COLO829 (cell line): ENCODE results near the gene LIX1L.

Experiments
- DNase-seq: peaks from one replicate; pipeline ENCODE4 v3.0.0; 2012; ENCODE audit warnings: low spot score

The LIX1L gene

DNA sequence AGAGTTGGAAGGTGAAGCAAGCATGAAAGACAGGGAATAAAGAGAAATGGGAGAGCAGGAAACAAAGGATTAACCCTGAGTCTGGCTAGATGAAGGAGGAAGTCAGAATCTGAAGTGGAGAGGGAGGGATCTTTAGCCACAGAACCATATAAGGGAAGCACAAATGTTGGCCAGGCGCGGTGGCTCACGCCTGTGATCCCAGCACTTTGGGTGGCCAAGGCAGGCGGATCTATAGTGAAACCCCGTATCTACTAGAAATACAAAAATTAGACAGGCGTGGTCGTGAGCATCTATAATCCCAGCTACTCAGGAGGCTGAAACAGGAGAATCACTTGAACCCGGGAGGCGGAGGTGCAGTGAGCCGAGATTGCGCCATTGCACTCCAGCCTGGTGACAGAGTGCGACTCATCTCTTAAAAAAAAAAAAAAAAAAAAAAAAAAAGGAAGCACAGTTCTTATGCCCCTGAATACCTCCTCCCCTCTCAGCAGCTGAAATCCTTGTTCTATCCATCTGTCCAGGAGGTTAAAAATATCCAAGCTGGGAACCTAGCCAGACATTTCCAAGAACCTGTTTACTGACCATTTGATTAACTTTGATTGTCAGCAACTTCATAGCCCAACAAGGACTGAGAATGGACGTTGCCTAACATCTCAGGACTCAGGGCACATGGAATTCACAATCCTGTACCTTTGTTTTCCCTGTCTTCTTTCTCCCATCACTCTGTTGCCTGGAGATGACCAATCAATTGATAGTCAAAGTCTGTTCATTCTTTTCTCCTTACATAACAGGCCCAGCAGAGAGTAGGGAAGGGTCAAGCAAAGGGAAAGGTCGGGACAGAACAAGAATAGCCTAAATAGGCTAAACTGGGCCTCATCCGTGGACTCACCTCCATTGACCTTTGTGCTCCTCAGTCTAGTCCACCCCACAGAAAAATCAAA lies 28.0 kb upstream of the LIX1L start:
- DNase-seq = no peak

DNA sequence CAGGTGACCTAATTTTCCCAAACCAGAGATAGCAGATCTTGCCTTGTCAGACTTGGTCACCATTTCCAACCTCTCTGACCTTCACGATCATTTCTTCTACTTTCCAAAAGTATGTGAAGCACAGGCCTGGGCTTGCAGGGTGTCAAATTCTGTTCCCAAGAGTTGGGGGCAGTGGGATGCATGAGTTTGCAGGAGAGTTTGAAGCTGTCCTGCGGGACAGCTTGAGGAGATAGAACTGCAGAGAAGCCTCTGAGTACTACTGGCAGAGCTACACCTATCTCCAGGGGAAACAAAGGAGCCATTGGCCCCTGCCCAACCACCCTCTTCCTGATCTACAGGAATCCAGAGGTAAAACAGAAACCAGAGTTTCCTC lies 27.3 kb upstream of the LIX1L start:
- DNase-seq = no peak

DNA sequence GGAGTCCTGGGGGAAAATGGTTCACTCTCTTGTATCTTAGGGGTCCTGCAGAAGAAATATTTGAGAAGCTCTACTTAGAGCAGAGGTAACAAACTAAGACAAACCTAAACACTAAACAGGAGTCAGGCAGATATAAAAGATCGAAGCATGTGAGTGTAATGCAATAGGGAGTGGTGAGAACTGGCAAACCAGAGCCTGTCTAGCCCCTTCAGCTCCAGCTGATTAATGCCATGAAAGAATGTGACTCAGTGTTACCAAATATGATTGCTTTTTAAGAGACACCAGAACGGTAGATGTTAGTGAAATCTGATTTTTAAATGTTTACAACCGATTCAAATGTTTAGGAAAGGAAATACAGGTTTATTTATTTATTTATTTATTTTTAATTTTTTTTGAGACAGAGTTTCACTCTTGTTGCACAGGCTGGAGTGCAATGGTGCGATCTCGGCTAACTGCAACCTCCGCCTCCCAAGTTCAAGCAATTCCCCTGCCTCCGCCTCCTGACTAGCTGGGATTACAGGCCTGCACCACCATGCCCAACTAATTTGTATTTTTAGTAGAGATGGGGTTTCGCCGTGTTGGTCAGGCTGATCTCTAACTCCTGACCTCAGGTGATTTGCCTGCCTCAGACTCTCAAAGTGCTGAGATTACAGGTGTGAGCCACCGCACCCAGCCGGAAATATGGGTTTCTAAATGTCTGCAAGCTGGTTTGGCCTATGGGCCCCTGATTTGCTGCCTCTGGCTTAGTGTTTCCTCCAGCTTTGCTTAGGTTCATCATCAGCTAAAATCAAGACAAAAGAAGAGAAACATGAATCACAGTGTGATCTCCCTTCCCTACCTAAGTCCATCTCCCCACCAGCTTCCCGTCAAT lies 26.4 kb upstream of the LIX1L start:
- DNase-seq = no peak

DNA sequence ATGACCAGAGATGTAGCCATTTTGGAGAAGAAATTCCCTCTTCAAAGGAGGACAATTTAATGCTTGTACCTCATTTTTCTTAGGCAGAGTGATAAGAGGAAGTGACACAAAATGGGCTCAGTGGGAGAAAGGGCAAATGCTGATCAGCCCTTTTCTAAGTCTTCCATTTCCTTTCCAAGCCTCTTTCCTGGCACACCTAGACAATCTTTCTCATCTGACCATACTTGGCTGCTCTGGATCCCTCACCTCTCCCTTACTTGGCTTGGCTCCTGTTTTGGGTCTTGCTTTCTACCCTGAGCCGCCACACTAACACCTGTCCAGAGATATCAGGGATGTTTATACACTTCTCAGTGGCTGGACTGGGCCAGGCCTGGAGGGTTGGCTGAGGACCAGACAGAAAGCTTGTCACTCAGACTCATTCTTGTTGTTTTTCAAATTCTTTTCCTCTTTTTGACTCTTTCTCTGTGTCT lies 25.4 kb upstream of the LIX1L start:
- no peak for DNase-seq

DNA sequence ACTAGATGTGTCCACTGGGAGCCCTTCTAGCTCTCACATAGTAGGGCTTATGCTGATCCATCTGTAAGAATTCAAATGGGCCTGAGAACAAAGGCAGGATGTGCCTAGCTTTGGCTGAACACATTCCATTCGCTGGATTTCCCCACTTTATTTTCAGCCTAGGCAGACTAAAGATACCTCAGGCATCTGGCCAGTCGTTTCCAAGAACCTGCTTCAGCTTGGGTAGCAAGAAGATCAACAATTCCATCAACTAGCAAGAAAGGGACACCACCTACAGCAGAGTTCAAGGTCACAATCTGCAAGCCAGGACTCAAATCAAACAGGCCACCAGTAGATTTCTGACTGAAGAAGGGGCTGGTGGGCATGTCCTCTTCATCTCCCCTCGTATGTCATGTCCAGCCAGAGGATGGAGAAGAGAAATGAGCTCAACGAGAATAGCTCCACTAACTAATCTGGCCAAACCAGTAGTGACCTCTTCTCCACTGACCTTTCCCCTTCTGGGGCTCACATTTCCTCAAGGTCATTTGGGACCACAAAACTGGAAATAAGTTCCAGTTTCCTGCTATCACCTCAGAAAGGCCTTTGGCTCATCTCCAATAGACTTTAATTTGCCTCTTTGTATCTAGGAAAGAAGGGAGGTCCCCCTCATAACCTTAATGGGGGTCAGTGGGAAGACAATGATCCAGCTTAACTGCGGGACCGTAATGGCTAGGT lies 24.4 kb upstream of the LIX1L start:
- DNase-seq = no peak

DNA sequence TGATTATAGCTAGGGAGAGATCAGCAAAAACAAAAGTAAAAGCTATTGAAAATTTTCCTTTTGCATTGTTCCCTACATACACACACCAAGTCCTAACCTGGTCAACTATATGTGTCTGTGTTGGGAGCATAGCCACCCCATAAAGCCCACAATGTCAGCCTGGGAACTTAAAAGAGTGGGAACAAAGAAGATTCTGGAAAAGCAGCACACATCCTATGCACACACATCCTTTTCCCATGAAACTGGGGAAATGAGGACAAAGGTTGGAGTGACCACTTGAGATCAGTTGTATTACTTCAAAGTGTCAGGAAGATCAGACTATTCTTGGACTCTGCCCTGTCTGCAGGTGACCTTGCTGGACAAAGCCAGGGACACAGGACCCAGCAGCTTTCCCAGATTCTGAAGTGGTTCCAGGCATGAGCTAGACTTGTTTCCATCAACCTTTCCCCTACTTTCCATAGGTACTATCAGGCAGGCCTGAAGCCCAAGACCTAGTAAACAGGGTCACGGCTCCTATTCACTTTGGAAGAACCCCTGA lies 22.7 kb upstream of the LIX1L start:
- no peak for DNase-seq

DNA sequence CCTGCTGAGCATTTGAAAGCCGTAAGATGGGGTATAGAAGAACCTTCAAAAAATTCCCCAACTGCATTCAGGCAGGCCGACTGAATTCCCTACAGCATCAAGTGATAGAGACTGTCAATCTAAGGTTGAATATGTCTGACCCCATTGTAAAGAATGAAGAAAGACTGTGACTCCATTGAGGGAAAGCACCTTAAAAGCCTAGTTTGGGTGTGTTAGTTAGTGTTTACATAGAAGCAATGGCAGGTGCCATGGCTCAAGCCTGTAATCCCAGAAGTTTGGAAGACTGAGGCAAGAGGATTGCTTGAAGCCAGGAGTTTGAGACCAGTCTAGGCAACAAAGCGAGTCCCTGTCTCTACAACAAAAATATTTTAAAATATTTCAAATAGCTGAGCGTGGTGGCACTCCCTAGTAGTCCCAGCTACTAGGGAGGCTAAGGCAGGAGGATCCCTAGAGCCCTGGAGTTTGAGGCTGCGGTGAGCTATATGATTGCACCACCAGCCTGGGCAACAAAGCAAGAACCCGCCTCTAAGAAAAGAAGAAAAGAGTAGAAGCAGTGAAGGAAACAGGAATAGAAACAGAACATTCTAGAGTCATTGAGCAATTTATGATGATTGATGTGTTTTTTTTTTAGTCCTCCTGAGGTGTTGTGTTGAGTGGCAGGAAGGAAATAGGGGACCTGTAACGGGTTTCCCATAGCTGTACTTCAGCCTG lies 22.1 kb upstream of the LIX1L start:
- no peak for DNase-seq

DNA sequence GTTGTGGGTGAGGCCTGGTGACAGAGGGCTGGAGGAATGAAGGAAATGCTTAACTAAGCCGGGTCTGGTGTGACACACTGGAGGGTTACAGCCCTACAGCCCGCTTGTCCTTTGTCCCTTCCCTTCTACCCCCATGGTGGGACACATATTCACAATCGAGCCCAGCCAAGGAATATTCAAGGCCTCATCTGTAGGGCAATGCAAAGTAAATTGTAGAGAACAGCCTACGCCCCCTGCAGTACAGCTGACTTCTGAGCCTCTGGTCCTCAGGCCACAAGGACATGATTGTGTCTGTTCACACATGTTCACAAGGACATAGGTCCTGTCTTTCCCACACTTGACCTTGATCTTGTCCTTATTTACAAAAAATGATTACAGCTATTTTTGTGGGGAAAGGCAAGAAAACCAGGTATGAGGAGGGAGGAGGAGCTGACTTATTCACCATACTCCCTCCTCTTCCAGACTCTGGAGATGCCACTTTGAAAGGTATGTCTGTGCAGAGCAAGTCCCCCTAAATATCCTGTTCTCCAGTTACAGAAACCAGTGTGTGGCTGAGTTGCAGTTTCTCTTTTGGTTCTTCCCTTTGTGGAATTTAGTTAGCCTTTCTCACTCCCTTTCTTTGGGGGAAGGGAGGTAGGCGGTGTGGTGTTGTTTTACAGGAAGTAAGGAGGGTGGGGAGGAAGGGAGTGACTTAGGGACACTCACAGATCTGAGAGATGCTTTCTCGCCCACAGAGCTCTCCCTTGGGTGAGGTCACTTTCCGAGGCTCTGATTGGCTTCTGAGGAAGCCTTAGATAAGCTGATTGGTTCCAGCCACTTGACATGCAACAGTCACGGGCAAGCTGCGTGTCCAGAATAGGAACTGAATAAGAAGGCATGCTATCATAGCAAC lies 21.3 kb upstream of the LIX1L start:
- peak; percentile 98 for DNase-seq

DNA sequence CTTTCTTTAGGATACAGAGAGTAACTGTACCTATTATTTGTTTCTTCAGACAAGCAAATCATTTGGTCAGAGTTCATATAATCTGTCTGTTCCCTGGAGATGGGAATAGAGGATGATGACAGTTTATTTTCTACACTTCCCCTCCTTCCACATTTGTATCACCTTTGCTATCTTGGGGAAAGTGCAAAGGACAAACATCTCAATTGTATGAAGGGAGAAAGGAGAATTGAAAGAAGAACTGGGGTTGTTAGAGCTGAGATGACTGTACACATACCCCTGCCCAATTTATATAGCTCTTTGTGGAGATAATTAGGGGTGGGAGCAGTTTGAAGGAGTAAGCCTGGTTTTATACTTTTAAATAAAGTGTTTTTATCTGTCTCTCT lies 20.6 kb upstream of the LIX1L start:
- DNase-seq = no peak

DNA sequence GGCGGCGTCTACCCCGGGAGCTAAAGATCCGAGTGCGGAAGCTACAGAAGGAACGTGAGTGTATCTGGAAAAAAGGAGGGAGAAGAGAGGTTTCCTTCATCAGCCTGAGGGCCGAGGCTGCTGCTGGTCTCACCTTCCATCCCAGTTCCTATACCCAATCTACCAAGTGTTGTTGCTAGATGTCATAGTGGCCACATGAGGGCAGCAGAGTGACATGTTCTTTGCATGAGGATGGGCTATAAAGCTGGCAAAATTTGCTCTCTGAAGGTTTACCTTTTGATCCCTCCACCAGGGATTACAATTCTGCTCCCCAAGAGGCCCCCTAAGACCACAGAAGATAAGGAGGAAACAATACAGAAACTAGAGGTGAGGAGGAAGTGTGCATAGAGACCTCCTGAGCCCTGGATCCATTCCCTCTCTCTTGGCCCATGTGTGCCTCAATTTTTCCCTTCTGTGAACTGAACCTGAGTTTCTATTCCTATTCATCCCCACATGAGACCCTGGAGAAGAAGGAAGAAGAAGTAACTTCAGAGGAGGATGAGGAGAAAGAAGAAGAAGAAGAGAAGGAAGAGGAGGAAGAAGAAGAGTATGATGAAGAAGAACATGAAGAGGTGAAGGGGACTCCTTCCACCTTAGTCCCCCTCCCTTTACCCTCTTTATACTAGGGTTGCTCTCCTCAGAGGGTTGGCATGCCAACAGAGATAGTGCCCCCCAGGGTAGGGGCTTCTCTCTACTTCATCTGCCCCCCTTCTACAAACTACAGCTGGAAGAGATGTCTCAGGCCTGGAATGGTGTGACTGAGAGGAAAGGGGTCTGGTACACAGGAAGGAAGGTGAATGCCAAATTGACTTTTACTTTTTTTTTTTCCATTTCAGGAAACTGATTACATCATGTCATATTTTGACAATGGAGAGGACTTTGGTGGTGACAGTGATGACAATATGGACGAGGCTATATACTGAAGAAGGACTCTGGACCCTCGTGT lies 20.0 kb upstream of the LIX1L start:
- DNase-seq = peak; percentile 89

DNA sequence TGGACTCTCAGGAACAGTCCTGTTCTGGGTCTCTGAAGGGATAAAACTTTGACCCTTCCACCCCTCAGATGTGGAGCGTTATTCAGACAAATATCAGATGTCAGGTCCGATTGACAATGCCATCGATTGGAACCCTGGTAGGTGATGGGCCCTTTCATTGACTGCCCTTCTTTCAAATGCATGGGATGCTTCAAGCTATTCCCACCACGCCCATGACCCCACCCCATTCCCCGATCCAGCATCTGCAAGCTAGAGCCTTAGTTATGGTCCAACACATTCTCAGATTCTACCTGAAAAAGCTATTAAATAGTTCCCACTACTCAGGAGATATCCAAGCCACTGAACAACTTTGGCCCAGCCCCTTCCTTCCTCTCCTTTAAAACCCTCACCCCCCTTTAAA lies 19.2 kb upstream of the LIX1L start:
- DNase-seq = no peak

DNA sequence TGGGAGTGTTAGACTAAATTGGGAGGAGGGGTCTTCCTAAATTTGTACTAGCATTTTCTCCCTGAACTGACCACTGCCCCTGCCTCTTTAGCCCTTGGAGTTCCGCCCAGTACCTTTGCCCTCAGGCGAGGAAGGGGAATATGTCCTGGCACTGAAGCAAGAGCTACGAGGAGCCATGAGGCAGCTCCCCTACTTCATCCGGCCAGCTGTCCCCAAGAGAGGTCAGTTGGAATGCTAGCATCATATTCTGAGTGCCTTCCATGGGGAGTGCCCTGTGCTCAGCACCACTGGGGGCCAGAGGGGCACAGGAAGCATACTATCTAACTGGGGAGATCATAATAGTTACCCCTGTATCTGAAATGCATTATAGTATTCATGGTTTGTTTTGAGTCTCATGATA lies 17.4 kb upstream of the LIX1L start:
- DNase-seq = no peak

DNA sequence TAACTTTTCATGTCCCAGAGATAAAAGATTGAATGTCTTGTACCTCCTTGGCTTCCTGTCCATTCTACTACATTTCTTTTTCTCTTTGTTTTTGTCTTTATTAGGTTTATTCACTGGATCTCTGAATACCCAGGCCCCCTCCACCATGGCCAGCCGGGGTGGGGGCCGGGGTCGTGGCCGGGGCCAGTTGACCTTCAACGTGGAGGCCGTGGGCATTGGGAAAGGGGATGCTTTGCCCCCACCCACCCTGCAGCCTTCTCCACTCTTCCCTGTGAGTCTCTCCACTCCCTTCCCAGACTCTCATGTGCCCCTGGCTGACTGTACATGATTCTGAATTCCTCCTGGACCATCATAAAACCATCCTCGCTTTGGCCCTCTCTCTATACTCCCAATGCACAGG lies 16.9 kb upstream of the LIX1L start:
- no peak for DNase-seq

DNA sequence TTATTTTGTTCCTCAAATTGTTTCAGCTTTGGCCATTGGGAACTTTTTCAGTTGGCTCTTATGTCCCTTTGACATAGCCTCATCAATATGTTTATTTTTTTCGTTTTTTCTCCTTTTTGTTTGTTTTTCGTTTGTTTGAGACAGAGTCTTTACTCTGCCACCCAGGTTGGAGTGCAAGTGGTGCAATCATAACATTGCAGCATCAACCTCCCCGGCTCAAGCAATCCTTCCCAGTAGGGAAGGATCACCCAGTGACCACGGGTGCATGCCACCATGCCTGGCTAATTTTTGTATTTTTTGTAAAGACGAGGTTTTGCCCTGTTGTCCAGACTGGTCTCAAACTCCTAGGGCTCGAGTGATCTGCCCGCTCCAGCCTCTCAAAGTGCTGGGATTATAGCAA lies 14.8 kb upstream of the LIX1L start:
- DNase-seq = no peak

DNA sequence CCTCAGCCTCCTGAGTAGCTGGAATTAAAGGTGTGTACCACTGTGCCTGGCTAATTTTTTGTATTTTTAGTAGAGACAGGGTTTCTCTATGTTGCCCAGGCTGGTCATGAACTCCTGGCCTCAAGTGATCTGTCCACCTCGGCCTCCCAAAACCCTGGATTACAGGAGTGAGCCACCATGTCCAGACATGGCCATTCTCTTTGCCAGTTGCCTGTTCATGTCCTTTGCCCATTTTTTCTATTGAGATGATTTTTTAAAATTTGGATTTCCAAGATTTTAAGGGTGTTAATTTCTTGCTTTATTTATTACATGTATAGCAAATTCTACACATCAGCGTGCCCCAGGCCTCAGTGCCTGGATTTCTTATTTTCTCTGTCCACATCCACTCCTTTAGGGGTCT lies 9.5 kb upstream of the LIX1L start:
- no peak for DNase-seq

DNA sequence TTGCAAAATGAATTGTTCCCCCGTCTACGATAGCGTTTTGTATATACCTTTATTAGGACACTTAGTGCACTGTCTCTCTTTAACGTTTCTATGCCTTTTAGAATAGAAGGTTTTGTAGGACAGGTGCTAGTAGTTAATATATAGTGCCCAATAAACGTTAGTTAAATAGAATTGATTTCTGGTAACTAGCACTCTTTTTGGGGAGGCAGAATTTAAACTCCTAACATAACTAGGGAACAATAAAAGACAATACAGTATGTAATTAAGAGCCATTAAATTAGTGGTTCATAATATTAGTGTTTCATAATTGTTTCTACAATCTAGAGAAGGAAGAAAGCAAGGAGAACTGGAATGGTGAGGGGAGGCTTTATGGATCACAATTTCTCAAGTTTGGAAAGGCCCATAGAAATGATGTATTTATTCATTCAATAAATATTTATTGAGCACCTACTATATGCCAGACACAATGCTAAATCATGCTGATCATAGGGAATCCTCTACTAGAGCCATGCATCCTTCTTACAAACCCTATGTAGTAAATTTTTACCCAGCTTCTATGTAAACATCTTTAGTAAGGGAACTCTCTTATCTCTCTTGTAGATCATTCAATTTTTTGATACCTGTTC lies 7.4 kb upstream of the LIX1L start:
- DNase-seq = no peak

DNA sequence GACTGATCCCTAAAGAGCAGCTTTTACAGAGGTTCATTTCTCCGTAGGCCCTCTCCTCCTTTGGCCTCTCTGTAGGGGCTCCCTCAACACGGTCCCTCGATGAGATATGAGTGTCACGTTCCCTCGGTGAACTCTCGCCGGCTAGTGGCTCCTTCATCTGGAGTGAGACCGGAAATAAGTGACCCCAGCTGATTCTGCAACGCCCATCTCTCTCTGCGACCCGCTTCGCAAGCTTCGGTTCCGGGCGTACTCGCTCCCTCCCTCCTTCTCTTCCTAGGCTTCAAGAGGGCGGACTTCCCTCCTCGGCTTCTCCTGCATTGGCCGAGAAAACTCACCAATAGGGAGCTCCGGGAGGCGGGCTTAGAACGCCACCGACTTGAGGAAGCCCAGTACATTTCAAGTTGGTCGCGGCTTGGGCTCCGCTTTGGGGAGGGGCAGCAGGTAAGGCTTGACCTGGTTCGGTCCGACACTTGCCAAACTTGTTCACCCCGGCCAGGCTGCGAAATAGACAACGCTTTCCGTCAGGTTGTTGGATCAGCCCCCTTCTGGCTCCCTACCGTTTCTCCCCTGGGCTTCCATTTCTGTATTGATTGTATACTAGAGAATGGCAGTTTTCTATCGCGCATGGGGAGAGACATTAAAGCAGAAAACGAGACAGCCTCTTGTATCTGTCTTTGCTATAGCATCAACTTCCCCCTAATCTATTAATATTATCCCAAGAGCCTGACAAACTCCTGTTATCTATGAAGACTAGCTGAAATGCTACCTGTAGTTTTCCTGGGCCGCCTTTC lies 6.7 kb upstream of the LIX1L start, which contains the start of the genes ANKRD34A and POLR3GL:
Gene ANKRD34A, minus strand, starts transcription at position 248 of the 791 bp plus-strand sequence. CDS start 2,816 bp downstream, outside the sequence.
Gene POLR3GL, plus strand, starts transcription at position 363 of the 791 bp plus-strand sequence. CDS start 10,176 bp downstream, outside the sequence.
- peak; percentile 90 for DNase-seq
